HEK293 (cell line): ENCODE data around the gene OR11H6.

Experiments
- CTCF ChIA-PET: fragments of 350-600 bp; formaldehyde crosslinking; extraction: SDS; loops from one replicate; lab custom pipeline; 2021; ENCODE audit warnings: antibody characterized with exemption; lab: Yijun Ruan, JAX
- POLR2A ChIA-PET: fragments of 300-600 bp; formaldehyde crosslinking; extraction: SDS; loops from one replicate; lab custom pipeline; 2020; ENCODE audit warnings: antibody characterized with exemption, inconsistent platforms; lab: Yijun Ruan, JAX
- H3K27ac ChIP-seq: fragments of 200-500 bp; sonication (Bioruptor generic); 2 replicates; pipeline ENCODE4 v1.5.1; 2014; ENCODE audit warnings: low read depth, low read length, control low read depth, inconsistent platforms; ENCODE audit errors: extremely low read depth
- H3K36me3 ChIP-seq, 2 experiments: fragments of 200-500 bp in 1 of 2; sonication (Bioruptor generic) in 1 of 2; 1 replicate in 1 of 2; 2 replicates in 1 of 2; pipeline ENCODE4 v1.5.1; 2014 to 2017; ENCODE audit warnings: inconsistent platforms in 2 of 2, low read length in 2 of 2; ENCODE audit not compliant: control insufficient read depth in 2 of 2, insufficient read depth in 1 of 2
- H3K4me1 ChIP-seq: fragments of 200-500 bp; sonication (Bioruptor generic); 2 replicates; pipeline ENCODE4 v1.5.1; 2014; ENCODE audit warnings: mild to moderate bottlenecking, low read length, inconsistent platforms; ENCODE audit not compliant: control insufficient read depth, insufficient read depth
- H3K4me3 ChIP-seq: 2 replicates; pipeline ENCODE4 v1.5.1; 2011; ENCODE audit warnings: low read depth, mild to moderate bottlenecking, control low read depth, low read length, moderate library complexity
- H3K9me3 ChIP-seq: fragments of 200-500 bp; sonication (Bioruptor generic); 2 replicates; pipeline ENCODE4 v1.5.1; 2014; ENCODE audit warnings: low read depth, low read length, inconsistent platforms; ENCODE audit not compliant: control insufficient read depth, insufficient read depth
- ATF2 ChIP-seq: fragments of 450-650 bp; formaldehyde crosslinking; IDR thresholded peaks from 2 replicates; pipeline ENCODE4 v1.5.1; 2016; ENCODE audit warnings: missing biosample characterization, missing genetic modification characterization, low read depth
- HOXC10 ChIP-seq: sonication (generic); formaldehyde crosslinking; IDR thresholded peaks from 2 replicates; pipeline ENCODE4 v1.8.1; 2023; ENCODE audit warnings: mild to moderate bottlenecking, missing genetic modification reagents
- HOXD13 ChIP-seq: sonication (generic); formaldehyde crosslinking; IDR thresholded peaks from 2 replicates; pipeline ENCODE4 v1.8.0; 2022; ENCODE audit warnings: missing genetic modification reagents, borderline replicate concordance
- SETDB1 ChIP-seq: IDR thresholded peaks from one replicate; pipeline ENCODE4 v1.6.1; 2017; ENCODE audit warnings: mild to moderate bottlenecking, low read length, moderate library complexity, mixed read lengths; ENCODE audit not compliant: insufficient read length
- SP7 ChIP-seq: fragments of 450-650 bp; formaldehyde crosslinking; IDR thresholded peaks from 2 replicates; pipeline ENCODE4 v1.5.1; 2016; ENCODE audit warnings: missing biosample characterization, missing genetic modification characterization
- ZBTB1 ChIP-seq: fragments of 450-650 bp; formaldehyde crosslinking; IDR thresholded peaks from 2 replicates; pipeline ENCODE4 v1.5.1; 2016; ENCODE audit warnings: missing biosample characterization, missing genetic modification characterization
- ZBTB49 ChIP-seq: fragments of 450-650 bp; formaldehyde crosslinking; IDR thresholded peaks from 2 replicates; pipeline ENCODE4 v1.5.1; 2016; ENCODE audit warnings: missing biosample characterization, missing genetic modification characterization, low read depth
- ZEB2 ChIP-seq: fragments of 450-650 bp; formaldehyde crosslinking; IDR thresholded peaks from 2 replicates; pipeline ENCODE4 v1.5.1; 2016; ENCODE audit warnings: missing biosample characterization, missing genetic modification characterization
- ZFP41 ChIP-seq: fragments of 450-650 bp; formaldehyde crosslinking; IDR thresholded peaks from 2 replicates; pipeline ENCODE4 v1.5.1; 2016; ENCODE audit warnings: missing biosample characterization, missing genetic modification characterization, borderline replicate concordance
- ZNF140 ChIP-seq: fragments of 450-650 bp; formaldehyde crosslinking; IDR thresholded peaks from 2 replicates; pipeline ENCODE4 v1.5.1; 2016; ENCODE audit warnings: missing biosample characterization, missing genetic modification characterization
- ZNF174 ChIP-seq: fragments of 450-650 bp; formaldehyde crosslinking; IDR thresholded peaks from 2 replicates; pipeline ENCODE4 v1.5.0; 2017; ENCODE audit warnings: missing biosample characterization, mild to moderate bottlenecking, missing genetic modification characterization
- ZNF184 ChIP-seq: fragments of 450-650 bp; IDR thresholded peaks from 2 replicates; pipeline ENCODE4 v1.5.1; 2018; ENCODE audit warnings: missing biosample characterization, mild to moderate bottlenecking, missing genetic modification characterization
- ZNF214 ChIP-seq: fragments of 450-650 bp; formaldehyde crosslinking; IDR thresholded peaks from 2 replicates; pipeline ENCODE4 v1.5.1; 2017; ENCODE audit warnings: missing biosample characterization, mild to moderate bottlenecking, missing genetic modification characterization, borderline replicate concordance
- ZNF223 ChIP-seq: fragments of 450-650 bp; formaldehyde crosslinking; IDR thresholded peaks from 2 replicates; pipeline ENCODE4 v1.5.1; 2016; ENCODE audit warnings: missing biosample characterization, missing genetic modification characterization
- ZNF354C ChIP-seq: fragments of 450-650 bp; formaldehyde crosslinking; IDR thresholded peaks from 2 replicates; pipeline ENCODE4 v1.5.1; 2016; ENCODE audit warnings: missing biosample characterization, missing genetic modification characterization, low read depth, borderline replicate concordance
- ZNF530 ChIP-seq: fragments of 450-650 bp; formaldehyde crosslinking; IDR thresholded peaks from 2 replicates; pipeline ENCODE4 v1.5.1; 2016; ENCODE audit warnings: low read depth, missing biosample characterization, missing genetic modification characterization
- ZNF596 ChIP-seq: fragments of 450-650 bp; IDR thresholded peaks from 2 replicates; pipeline ENCODE4 v1.5.0; 2018; ENCODE audit warnings: missing biosample characterization, mild to moderate bottlenecking, missing genetic modification characterization, moderate library complexity
- ZNF664 ChIP-seq: fragments of 450-650 bp; formaldehyde crosslinking; IDR thresholded peaks from 2 replicates; pipeline ENCODE4 v1.5.1; 2016; ENCODE audit warnings: missing biosample characterization, missing genetic modification characterization
- ZNF837 ChIP-seq: fragments of 450-650 bp; formaldehyde crosslinking; IDR thresholded peaks from 2 replicates; pipeline ENCODE4 v1.5.1; 2016; ENCODE audit warnings: missing biosample characterization, missing genetic modification characterization
- TF ChIP-seq, protein P1 (sequence below): fragments of 450-650 bp; formaldehyde crosslinking; IDR thresholded peaks from 2 replicates; pipeline ENCODE4 v1.5.1; 2016; ENCODE audit warnings: missing biosample characterization, missing genetic modification characterization
- TF ChIP-seq, protein P2 (sequence below): fragments of 450-650 bp; formaldehyde crosslinking; IDR thresholded peaks from 2 replicates; pipeline ENCODE4 v1.5.1; 2016; ENCODE audit warnings: missing biosample characterization, missing genetic modification characterization
- TF ChIP-seq, protein P3 (sequence below): fragments of 450-650 bp; formaldehyde crosslinking; IDR thresholded peaks from 2 replicates; pipeline ENCODE4 v1.5.1; 2016; ENCODE audit warnings: missing biosample characterization, missing genetic modification characterization

Gene OR11H6

GRCh38 chr14:20184181-20184580 is 39.3 kb upstream of the OR11H6 start:
- Histone ChIP-seq H3K4me3 (no peak overlapping the region), H3K36me3 (no peaks in the 10 kb centered on the region), H3K27ac (no peak overlapping the region), H3K9me3 (no peaks in the 10 kb centered on the region), H3K4me1 (no peaks in the 10 kb centered on the region)
- TF ChIP-seq, protein P1, sequence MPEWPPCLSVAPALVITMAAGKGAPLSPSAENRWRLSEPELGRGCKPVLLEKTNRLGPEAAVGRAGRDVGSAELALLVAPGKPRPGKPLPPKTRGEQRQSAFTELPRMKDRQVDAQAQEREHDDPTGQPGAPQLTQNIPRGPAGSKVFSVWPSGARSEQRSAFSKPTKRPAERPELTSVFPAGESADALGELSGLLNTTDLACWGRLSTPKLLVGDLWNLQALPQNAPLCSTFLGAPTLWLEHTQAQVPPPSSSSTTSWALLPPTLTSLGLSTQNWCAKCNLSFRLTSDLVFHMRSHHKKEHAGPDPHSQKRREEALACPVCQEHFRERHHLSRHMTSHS (tag by site-specific recombination), result no peak
- TF ChIP-seq ZEB2 (tag by site-specific recombination) (no peak), ZNF596 (tag by site-specific recombination) (no peak), HOXC10 (no peak), ZNF140 (no peak), ZFP41 (tag by site-specific recombination) (no peak), ZNF837 (tag by site-specific recombination) (no peak), ZNF214 (tag by site-specific recombination) (no peak), ZNF223 (tag by site-specific recombination) (no peak), ZNF184 (tag by site-specific recombination) (no peak), SP7 (no peak), ZNF354C (tag by site-specific recombination) (no peak), ZNF530 (tag by site-specific recombination) (no peak), SETDB1 (no peak), ZNF174 (tag by site-specific recombination) (no peak), ZBTB1 (tag by site-specific recombination) (no peak), HOXD13 (CRISPR knock-in tag) (no peak)
- TF ChIP-seq, protein P2, sequence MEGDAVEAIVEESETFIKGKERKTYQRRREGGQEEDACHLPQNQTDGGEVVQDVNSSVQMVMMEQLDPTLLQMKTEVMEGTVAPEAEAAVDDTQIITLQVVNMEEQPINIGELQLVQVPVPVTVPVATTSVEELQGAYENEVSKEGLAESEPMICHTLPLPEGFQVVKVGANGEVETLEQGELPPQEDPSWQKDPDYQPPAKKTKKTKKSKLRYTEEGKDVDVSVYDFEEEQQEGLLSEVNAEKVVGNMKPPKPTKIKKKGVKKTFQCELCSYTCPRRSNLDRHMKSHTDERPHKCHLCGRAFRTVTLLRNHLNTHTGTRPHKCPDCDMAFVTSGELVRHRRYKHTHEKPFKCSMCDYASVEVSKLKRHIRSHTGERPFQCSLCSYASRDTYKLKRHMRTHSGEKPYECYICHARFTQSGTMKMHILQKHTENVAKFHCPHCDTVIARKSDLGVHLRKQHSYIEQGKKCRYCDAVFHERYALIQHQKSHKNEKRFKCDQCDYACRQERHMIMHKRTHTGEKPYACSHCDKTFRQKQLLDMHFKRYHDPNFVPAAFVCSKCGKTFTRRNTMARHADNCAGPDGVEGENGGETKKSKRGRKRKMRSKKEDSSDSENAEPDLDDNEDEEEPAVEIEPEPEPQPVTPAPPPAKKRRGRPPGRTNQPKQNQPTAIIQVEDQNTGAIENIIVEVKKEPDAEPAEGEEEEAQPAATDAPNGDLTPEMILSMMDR, result no peak
- TF ChIP-seq, protein P3, sequence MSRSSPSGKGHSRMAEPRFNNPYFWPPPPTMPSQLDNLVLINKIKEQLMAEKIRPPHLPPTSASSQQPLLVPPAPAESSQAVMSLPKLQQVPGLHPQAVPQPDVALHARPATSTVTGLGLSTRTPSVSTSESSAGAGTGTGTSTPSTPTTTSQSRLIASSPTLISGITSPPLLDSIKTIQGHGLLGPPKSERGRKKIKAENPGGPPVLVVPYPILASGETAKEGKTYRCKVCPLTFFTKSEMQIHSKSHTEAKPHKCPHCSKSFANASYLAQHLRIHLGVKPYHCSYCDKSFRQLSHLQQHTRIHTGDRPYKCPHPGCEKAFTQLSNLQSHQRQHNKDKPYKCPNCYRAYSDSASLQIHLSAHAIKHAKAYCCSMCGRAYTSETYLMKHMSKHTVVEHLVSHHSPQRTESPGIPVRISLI (tag by site-specific recombination), result no peak
- ChIA-PET CTCF (no interaction called here), POLR2A (no interaction called here)

GRCh38 chr14:20190596-20190995 is 32.9 kb upstream of the OR11H6 start, which contains the start of gene OR11G2:
TSS of gene OR11G2 (plus strand) at chr14:20190896. CDS start at chr14:20197438, 6,542 bp downstream.
- no peaks in the 10 kb centered on the region for H3K9me3 ChIP-seq
- no peaks in the 10 kb centered on the region for H3K4me1 ChIP-seq
- CTCF ChIA-PET, result no interaction called here
- no peak within 1 kb of the TSS for H3K4me3 ChIP-seq
- POLR2A ChIA-PET, result no interaction called here
- H3K27ac ChIP-seq, result no peak within 1 kb of the TSS
- no peaks in the 10 kb centered on the region for H3K36me3 ChIP-seq
- no peak for TF ChIP-seq ZBTB49 (tag by site-specific recombination)
- no peak for TF ChIP-seq ZNF664 (tag by site-specific recombination)
- no peak for TF ChIP-seq ZNF223 (tag by site-specific recombination)
- TF ChIP-seq ATF2 (tag by site-specific recombination), result no peak
